ENCODE data around the gene ORM2.

The ORM2 gene

DNA sequence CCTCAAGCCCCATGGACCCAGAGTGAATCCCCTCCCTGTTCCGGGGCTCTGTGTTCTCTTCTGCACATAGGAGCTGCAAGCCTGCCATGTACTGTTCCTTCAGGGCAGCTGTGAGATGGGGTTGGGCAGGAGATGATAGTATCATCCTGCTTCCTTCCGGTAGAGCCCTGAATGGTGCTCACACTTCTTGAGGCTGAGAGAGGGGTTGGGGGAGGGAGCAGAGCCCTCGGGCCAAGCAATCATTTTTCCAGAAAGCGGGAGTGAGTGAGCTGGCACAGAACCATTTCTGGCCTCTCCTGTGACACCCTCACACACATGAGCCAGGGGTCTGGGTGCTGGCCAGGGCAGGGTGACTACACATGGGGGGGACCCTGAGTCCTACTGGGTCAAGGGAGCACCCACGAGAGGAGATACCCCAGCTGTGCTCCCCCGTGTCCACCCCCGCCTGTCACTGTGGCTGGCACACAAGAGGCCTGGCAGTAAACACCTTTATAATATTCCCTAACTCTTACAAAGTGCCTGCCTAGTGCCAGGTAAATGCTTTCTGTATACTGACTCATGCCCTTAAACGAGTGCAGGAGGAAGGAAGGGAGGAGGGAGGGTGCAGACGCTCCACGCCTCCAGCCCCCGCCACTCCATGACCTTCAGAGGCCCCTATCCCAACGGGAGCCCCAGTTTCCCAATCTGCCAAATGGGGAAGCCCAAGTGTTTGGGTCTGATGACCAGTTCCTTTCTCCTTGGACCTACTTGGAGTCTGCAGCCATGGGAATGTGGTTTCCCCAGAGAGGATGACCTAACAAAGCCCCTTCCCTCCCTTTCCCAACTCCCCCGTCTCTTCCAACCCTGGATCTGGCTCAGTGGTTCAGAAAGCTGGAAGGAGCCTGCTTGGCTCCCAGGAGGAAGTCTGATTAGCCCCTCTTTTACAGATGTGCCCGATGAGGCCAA, 42.6 kb downstream of the ORM2 start:
- no peak for DNase-seq

DNA sequence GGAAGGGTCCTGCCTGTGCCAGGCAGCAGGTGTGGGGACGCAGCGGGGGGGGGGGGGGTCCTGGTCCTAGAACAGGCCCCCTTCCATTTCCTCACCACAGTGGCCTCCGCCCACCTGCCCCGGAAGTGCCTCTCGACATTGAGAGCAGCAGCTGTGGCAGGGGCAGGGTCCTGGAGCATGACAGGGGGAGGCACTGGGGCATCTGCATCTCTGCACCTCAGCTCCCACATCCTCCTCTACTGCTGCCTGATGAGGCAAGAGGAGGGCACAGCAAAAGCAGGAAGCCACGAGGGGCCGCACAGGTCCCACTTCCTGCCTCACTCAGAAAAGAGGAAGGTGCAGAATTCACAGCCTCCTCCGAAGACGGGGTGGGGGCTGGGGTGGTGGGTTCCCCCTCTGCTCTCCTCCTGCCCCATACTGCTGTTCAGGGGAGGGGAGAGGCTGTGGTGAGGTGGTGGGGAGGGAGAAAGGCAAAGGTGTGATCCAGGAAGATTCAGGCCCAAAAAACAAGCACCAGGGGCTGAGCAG, 43.3 kb downstream of the ORM2 start:
- no peak for DNase-seq

- DNase-seq, result no peak
Measured at GRCh38 chr9:114373960-114374730, 44.5 kb downstream of the ORM2 start.

DNA sequence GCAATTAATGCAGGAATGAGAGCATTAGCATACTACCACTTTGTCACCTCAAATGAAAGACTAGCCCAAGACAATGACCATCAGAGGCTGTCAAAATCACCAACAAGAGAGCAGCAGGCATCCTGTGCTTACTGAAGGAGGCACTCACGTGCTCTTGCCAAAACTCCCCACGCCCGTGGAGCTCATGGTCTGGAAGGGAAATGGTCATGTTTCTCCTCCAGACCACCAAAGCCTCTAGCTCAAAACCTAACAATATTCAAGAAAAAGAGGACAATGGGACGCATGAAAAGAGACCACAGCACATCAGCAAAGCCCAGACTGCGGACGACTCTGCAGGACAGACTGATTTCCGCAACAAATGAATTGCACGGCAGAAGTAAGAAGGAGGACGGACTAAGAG, 45.3 kb downstream of the ORM2 start:
- DNase-seq, result no peak

- DNase-seq, result no peak
Measured at GRCh38 chr9:114375386-114376175, 45.9 kb downstream of the ORM2 start.

GRCh38 chr9:114376586-114377445, 47.1 kb downstream of the ORM2 start:
- no peak for DNase-seq

GRCh38 chr9:114378016-114378415, 48.3 kb downstream of the ORM2 start:
- DNase-seq, result no peak

GRCh38 chr9:114378883-114379282, 49.2 kb downstream of the ORM2 start:
- DNase-seq, result no peak

All from amniotic stem cell (primary cell).